ENCODE measurements around the gene DNAH3. TPM values are rescaled to one million over a fixed set of nuclear protein-coding genes. Genes with fewer than 3 reads are reported as not detected.

Gene DNAH3
- total and polyA plus RNA-seq, 2 experiments from 2014 or later = 0.70 to 1.3 TPM

- H3K9me2 ChIP-seq (ENCODE audit: insufficient read depth) = no peaks in the 10 kb centered on the region
- H3K36me3 Mint-ChIP-seq (ENCODE audit: low read depth) = no peaks in the 10 kb centered on the region
Measured at GRCh38 chr16:20952139-20952920, 198.3 kb downstream of the DNAH3 start.

More at GRCh38 chr16:20952139-20952920, 198.3 kb downstream of the DNAH3 start:
- Mint-ChIP-seq H3K27me3 (ENCODE audit: insufficient read depth, low read depth, poor library complexity) (peaks cover 7% of the 10 kb centered on the region), H3K27ac (no peak overlapping the region; the same call in 1 of the 2 replicates), H3K9me3 (no peaks in the 10 kb centered on the region; the same call in 2 of the 3 replicates), H3K4me1 (peaks cover 6% of the 10 kb centered on the region; the same call in 2 of the 3 replicates), H3K4me3 (no peak overlapping the region; the same call in 2 of the 3 replicates)
- ATAC-seq (peak; percentile 75), DNase-seq (ENCODE audit: low spot score) (peak; percentile 37)
- Histone ChIP-seq H3K4me1 (ENCODE audit: insufficient read depth) (no peaks in the 10 kb centered on the region), H2AFZ (no peak overlapping the region), H3K36me3 (ENCODE audit: insufficient read depth) (no peaks in the 10 kb centered on the region), H3K27me3 (ENCODE audit: insufficient read depth) (no peaks in the 10 kb centered on the region), H3K4me3 (no peak overlapping the region), H3F3A (replicated peaks; ENCODE audit: low read depth) (no peaks in the 10 kb centered on the region), H3K27ac (ENCODE audit: low read depth) (no peak overlapping the region), H3K4me2 (no peak overlapping the region), H3K79me2 (replicated peaks; ENCODE audit: insufficient read depth) (no peaks in the 10 kb centered on the region), H4K20me1 (replicated peaks; ENCODE audit: insufficient read depth) (no peaks in the 10 kb centered on the region)
- no peak for TF ChIP-seq POLR2AphosphoS5 (IDR thresholded peaks at IDR 0.05; ENCODE audit: low read depth)
- no peak for TF ChIP-seq ZNF331 (CRISPR knock-in tag; IDR thresholded peaks at IDR 0.05; ENCODE audit: low read depth)
- no peak for TF ChIP-seq ETS1 (IDR thresholded peaks at IDR 0.05)
- no peak for TF ChIP-seq CREB1 (CRISPR knock-in tag; IDR thresholded peaks at IDR 0.05; ENCODE audit: low read depth)
- no peak for TF ChIP-seq NANOG (IDR thresholded peaks at IDR 0.05; ENCODE audit: borderline replicate concordance)
- no peak for TF ChIP-seq STAT1 (IDR thresholded peaks at IDR 0.05; ENCODE audit: unreplicated experiment)
- TF ChIP-seq EZH2 (IDR thresholded peaks at IDR 0.05; ENCODE audit: low read depth, unreplicated experiment) = no peak
- TF ChIP-seq JUNB (IDR thresholded peaks at IDR 0.05; ENCODE audit: unreplicated experiment) = no peak
- TF ChIP-seq, protein P1, sequence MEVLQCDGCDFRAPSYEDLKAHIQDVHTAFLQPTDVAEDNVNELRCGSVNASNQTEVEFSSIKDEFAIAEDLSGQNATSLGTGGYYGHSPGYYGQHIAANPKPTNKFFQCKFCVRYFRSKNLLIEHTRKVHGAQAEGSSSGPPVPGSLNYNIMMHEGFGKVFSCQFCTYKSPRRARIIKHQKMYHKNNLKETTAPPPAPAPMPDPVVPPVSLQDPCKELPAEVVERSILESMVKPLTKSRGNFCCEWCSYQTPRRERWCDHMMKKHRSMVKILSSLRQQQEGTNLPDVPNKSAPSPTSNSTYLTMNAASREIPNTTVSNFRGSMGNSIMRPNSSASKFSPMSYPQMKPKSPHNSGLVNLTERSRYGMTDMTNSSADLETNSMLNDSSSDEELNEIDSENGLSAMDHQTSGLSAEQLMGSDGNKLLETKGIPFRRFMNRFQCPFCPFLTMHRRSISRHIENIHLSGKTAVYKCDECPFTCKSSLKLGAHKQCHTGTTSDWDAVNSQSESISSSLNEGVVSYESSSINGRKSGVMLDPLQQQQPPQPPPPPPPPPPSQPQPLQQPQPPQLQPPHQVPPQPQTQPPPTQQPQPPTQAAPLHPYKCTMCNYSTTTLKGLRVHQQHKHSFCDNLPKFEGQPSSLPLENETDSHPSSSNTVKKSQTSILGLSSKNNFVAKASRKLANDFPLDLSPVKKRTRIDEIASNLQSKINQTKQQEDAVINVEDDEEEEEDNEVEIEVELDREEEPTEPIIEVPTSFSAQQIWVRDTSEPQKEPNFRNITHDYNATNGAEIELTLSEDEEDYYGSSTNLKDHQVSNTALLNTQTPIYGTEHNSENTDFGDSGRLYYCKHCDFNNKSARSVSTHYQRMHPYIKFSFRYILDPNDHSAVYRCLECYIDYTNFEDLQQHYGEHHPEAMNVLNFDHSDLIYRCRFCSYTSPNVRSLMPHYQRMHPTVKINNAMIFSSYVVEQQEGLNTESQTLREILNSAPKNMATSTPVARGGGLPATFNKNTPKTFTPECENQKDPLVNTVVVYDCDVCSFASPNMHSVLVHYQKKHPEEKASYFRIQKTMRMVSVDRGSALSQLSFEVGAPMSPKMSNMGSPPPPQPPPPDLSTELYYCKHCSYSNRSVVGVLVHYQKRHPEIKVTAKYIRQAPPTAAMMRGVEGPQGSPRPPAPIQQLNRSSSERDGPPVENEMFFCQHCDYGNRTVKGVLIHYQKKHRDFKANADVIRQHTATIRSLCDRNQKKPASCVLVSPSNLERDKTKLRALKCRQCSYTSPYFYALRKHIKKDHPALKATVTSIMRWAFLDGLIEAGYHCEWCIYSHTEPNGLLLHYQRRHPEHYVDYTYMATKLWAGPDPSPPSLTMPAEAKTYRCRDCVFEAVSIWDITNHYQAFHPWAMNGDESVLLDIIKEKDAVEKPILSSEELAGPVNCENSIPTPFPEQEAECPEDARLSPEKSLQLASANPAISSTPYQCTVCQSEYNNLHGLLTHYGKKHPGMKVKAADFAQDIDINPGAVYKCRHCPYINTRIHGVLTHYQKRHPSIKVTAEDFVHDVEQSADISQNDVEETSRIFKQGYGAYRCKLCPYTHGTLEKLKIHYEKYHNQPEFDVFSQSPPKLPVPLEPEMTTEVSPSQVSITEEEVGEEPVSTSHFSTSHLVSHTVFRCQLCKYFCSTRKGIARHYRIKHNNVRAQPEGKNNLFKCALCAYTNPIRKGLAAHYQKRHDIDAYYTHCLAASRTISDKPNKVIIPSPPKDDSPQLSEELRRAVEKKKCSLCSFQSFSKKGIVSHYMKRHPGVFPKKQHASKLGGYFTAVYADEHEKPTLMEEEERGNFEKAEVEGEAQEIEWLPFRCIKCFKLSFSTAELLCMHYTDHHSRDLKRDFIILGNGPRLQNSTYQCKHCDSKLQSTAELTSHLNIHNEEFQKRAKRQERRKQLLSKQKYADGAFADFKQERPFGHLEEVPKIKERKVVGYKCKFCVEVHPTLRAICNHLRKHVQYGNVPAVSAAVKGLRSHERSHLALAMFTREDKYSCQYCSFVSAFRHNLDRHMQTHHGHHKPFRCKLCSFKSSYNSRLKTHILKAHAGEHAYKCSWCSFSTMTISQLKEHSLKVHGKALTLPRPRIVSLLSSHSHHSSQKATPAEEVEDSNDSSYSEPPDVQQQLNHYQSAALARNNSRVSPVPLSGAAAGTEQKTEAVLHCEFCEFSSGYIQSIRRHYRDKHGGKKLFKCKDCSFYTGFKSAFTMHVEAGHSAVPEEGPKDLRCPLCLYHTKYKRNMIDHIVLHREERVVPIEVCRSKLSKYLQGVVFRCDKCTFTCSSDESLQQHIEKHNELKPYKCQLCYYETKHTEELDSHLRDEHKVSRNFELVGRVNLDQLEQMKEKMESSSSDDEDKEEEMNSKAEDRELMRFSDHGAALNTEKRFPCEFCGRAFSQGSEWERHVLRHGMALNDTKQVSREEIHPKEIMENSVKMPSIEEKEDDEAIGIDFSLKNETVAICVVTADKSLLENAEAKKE (CRISPR knock-in tag; IDR thresholded peaks at IDR 0.05) = no peak
- no peak for TF ChIP-seq ZNF114 (CRISPR knock-in tag; IDR thresholded peaks at IDR 0.05)
- TF ChIP-seq EZH2phosphoT487 (IDR thresholded peaks at IDR 0.05; ENCODE audit: unreplicated experiment) = no peak
- no peak for TF ChIP-seq REST (IDR thresholded peaks at IDR 0.05; ENCODE audit: unreplicated experiment)
- no peak for TF ChIP-seq CTCF (conservative IDR thresholded peaks at IDR 0.05; ENCODE audit: low read depth in 2 of 2)

All from GM23338 (cell line).